Erythroblast (primary cell): ENCODE measurements around the gene RBM48.
"Not testable (repeated sequence)": the region's sequence is repeated elsewhere in the genome, so short reads cannot be mapped to it uniquely, and the experiment has no call there.

Experiments used
- GATA1 ChIP-seq: IDR thresholded peaks from 2 replicates; pipeline ENCODE4 v1.6.1; 2011; ENCODE audit warnings: low read depth, mild to moderate bottlenecking, control low read depth, low read length, moderate library complexity
- POLR2A ChIP-seq: IDR thresholded peaks from 2 replicates; pipeline ENCODE4 v1.6.1; 2011; ENCODE audit warnings: mild to moderate bottlenecking, low read length

GRCh38 chr7:92484226-92484625, 44.4 kb upstream of the RBM48 start:
- not testable (repeated sequence) for TF ChIP-seq POLR2A, GATA1
